IPS-11a (cell line): ENCODE measurements around the gene FOXP1.

Experiments used
- H3K4me3 ChIP-seq: one replicate; pipeline ENCODE4 v1.5.1; 2013; ENCODE audit warnings: low read depth, low read length, control low read depth

FOXP1 gene

DNA sequence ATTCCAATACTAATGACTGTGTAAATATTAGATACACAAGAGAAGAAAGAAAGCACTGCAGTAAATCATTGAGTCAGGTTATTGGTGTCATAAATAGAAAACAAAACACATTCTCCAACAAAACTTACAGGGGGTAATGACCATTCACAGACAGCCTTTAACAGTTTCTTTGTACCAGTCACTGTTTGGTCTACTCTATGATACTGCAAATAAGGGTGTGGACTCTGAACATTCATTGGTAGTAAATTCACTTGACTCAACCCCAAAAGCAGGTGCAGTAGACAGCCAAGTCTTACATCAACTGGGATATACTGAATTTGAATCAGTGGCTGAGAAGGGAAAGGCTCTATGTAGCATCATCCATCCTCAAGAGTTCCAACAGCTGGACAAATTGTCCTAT is 463.5 kb downstream of the FOXP1 start:
- no peak overlapping the region for H3K4me3 ChIP-seq

DNA sequence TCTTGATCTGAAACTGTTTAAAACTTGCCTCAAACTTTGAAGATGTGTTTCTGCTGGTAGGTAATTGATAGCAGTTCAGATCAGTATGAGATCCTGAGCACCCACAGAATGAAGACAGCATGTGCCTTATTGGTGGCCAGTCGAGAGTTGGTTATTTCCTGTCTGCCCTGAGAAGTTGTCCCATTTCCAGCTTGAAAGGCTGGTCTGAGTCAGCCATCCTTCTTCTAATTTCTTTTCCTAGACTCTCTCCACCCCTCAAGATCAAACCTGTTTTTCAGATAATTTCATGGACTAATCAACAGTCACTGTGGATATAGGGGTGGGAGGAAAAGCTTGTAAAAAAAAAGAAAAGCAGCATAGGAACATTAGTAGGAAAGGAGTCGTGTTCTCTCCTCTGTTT is 464.4 kb downstream of the FOXP1 start:
- H3K4me3 ChIP-seq, result no peak overlapping the region

DNA sequence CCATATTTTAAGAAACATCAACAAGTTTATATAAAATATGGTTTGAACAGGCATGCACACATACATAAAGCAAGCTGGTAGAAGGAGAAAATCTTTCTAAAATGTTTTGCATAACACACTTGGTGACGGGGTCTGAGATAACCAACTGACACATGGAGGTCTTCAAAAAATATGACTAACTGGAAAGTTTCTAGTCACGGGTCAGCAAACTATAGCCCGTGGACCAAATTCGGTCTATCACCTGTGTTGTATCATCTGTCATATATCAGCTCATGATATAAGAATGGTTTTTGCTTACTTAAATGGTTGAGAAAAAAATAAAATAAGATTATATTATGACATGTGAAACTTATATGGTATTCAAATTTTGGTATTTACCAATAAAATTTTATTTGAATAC is 465.1 kb downstream of the FOXP1 start:
- H3K4me3 ChIP-seq, result no peak overlapping the region

DNA sequence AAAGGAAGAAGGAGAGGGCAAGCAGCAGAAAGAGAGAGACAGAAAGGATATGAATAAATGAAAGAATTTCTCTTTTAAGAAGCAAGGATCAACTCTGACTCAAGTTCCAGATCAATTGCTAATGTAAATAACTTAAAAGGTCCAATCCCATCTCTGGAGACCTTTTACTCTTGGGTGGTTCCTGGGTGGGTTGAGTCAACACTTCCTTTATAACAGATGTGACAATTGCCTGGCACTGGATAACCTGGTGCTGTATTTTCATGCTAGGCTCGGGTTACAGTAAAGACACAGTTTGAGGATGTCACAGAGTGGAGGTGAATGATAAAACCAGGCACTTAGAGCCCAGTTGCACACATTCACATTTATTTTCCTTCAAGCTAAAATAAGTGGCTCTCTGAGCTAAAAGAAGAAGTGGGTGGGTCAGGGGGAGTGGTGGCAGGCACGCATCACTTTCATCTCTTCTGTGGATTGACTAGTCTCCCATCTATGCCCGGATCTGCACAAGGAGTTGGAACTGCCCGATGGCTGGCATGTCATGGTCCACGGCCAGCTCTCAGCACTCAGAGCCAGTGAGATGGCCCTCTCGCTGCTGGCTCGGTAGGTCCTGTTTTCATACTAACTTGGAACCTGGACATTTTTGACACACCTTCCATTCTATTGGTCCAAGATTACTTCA is 465.8 kb downstream of the FOXP1 start:
- no peak overlapping the region for H3K4me3 ChIP-seq

DNA sequence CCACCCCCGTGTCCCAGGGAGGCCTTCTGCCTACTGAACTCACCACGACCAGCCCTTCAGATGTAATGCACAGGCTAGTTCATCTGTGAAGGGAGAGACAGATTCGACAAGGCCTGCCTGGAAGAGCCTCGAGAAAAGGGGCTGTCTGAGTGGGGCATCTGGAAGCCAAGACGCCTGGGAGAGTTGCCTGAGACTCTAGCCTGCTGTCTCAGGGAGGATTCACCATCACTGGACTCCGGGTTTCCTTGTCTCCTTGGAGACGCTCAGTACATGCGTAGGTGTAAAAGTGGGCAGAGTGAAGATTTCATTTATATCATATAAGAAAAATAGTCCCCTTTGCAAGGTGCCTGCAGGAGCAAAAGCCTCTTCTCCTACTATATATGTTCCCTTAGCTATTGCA is 468.9 kb downstream of the FOXP1 start:
- H3K4me3 ChIP-seq, result no peak overlapping the region

DNA sequence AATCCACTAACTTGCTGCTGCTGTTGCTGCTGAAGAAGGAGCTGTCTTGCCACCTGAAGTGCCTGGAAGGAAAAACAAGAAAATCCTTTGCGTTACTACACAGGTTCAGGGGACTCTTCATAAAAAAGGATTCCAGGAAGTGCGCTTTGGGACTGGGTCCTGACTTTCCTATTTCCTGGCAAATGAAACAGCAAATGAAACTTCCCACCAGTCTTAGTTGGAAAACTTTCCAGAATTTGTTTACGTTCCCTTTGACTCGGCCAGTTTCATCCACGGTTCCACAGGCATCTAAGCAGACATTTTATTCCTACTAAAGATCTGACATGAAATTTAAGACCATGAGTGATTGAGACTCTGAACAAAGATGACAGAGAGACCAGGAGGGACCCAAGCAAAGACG is 471.0 kb downstream of the FOXP1 start:
- H3K4me3 ChIP-seq, result no peak overlapping the region

DNA sequence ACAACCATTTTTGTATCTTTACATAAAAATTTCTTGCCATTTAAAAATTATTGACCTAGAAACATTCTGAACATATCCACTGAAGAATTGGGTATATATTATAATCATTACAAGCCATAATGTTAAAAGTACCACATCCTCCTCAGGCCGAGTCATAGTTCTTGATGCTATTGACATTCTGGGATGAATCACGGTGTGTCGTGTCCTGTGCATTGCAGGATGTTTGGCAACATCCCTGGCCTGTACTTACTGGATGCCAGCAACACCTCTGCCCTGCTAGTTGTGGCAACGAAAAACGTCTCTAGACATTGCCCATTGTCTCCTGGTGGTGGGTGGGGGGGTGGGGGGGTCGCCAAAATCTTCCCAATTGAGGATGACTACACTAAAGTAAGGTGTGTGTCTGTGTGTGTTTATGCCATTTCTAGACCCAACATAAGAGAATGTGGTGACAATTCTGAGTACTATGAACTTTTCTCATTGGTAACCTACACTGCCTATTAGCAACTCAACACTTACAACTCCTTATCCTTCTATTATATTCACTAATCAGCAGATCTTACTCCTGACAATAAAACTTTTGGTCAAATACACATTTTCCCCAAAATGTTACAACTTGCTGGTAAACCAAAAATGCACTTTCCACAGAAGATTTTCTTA is 471.6 kb downstream of the FOXP1 start:
- no peak overlapping the region for H3K4me3 ChIP-seq

DNA sequence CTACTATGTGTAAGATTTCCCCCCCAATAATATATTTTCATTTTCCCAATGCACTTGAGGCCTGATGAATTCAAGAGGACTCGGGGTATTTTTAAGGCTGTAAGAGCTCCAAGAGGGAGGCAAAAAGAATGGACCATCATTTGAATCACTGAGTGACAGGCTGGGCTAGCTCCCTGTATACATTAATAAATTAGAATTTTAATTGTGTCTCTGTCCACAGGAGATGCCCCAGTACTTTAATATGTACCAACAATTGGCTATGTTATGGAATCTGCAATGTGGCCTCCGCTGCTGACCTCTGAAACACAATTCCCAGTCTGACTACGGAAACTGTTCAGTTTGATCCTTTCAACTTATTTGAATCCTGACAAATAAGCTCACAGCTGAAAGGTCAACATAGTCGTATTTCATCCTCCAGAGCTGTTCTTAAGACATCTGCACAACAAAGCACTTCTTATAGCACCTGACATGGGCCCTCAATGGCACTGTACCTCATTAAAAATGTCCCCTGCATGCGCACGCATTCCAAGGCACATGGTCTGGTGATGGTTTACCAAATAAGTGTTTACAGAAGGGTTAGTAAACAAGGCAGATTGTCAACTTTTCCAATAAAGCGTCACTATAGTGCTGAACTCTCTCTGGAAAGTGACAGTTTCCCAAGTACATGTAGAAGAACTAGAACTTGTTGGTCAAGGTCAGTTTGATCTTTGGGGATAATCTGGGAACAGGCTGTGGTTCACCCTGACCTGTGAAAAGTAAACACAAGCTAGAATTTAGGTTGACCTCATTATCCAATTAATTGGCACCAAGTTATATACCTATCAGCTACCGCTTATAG is 472.9 kb downstream of the FOXP1 start:
- H3K4me3 ChIP-seq, result no peak overlapping the region

DNA sequence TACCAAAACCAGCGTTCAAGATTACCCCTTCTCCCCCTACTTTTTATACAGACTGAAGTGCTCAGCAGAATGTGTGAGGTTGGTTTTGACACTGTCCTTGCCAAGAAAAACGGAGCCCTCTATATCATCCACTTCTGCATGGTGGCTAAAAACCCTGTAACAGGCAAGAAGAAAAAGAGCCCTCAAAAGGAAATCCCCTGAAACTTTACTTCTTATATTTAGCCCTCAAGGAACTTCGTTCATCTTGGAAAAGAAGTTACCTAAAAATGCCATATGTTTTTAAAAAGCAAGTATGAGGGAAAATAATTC is 473.6 kb downstream of the FOXP1 start:
- no peak overlapping the region for H3K4me3 ChIP-seq

DNA sequence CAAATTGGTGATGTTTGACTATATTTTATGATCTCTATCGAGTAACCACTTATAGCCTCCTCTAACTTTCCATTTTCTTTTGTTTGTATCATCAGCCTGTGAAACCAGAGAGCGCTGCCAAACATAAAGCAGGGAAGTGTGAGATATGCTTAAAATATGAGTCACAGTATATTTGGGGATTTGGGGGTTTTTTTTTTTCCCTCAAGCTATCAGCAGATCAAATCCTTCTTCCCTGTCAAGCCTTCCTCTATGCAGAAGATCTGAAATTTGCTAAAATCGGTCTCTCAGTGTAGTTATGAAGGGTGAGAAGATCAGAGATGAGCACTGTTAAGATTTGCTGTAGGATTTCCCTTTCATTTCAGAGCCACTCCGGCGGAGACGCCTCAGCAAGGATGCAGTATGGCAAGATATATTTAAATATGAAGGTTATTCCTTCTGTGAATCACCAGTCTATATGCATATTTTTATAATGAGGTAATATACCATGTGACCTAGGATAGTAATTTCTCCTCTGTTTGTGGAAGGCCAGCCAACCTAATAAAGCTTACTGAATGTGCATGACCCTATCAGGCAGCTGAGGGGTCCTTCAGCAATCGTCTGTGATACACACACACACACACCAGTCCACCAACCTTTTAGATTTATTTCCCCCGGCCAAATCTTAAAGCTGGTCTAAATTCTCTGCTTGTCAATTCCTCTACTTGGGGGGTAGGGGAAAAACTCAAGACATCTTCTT is 474.1 kb downstream of the FOXP1 start:
- no peak overlapping the region for H3K4me3 ChIP-seq

DNA sequence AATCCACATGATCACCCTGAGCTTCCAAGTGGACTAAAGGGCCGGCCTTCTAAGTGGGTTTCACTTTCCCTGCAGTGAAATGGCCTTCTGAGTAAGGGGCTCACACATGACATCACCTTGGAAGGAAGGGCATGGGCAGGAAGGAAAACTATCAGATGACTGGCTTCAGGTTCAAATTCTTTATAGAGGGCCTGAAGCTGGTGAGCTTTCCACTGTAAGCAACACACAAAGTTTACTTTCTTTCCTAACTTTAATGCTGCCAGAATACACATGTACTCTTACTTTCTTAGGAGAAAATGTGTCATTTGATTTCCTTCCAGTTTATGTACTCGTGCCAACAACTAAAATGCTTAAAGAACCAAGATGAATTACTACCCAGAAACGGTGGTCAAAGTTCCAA is 475.6 kb downstream of the FOXP1 start:
- no peak overlapping the region for H3K4me3 ChIP-seq

DNA sequence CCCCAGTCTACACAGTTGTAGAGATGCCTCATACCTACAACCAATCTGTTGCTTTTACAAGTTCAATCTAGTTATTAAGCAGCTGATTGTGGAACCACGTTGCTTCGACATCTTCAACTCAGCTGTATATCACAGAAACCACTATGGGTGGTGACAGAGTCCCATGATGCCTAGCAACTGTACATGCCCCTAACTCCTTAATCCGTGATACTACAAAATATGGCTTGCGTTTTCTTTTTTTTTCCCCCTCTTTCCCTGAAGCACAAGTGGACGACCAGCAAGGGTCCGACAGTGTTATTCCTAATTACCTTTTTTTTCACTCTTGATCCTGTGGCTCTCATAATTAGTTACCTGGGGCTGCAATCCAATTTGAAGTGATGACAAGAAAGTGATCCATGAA is 478.6 kb downstream of the FOXP1 start:
- H3K4me3 ChIP-seq, result no peak overlapping the region

DNA sequence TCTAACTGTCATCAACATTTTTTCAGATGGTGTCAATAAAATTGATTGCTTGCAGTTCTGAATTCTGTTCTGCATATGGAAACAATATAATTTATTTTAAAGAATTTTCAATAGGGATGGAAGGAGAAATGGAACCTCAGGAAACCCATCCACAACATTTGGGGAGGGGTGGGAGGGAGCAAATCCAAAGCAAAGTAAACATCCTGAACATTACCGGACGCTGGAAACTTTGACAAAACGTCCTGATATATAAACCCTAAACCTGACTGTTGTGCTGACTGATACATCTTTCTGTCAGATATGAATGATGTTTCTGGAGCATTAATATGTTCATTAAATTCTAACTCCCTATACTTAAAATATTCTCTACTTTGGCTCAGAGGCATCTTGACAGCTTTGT is 479.0 kb downstream of the FOXP1 start:
- no peak overlapping the region for H3K4me3 ChIP-seq

DNA sequence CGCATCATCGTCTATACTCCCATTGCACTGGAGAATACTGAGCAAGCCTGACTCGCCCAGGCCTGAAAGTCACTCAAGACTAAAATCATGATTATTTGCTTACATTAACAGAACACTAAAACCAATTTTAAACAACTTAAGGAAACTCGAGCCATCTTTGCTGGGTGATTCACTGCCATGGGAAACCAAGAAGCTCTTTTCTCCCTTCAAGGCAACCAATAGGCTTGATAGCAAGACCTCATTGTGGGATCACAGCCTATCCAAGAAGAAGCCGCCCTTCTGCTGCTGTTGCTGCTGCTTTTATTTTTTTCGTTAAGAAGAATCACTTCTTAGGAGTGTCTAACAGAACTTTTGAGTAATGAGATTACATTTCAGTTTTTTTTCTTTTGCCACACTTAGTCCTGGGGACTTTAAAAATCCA is 479.4 kb downstream of the FOXP1 start:
- no peak overlapping the region for H3K4me3 ChIP-seq

DNA sequence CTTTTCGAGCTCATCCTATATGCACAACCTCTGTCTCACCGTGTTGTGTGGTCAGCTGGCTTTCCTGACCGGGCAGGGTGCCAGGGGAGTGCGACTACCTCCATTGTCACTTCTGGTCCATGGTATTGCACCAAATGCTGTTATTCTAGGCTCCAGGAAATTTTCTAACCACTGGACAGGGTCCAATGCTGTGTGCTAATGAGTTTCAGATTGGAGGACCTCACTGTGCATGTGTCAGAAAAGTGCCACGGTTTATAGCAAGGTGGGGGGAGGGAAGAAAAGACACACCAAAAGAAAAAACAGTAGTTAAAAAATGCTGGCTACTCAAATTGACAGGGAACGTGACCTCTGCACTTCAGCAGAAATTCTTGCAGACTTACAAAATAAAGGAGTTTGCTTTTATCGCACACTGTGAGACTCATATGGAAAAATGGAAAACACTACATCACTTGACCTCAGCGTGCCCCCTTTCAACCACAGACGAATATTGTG is 480.1 kb downstream of the FOXP1 start:
- no peak overlapping the region for H3K4me3 ChIP-seq

DNA sequence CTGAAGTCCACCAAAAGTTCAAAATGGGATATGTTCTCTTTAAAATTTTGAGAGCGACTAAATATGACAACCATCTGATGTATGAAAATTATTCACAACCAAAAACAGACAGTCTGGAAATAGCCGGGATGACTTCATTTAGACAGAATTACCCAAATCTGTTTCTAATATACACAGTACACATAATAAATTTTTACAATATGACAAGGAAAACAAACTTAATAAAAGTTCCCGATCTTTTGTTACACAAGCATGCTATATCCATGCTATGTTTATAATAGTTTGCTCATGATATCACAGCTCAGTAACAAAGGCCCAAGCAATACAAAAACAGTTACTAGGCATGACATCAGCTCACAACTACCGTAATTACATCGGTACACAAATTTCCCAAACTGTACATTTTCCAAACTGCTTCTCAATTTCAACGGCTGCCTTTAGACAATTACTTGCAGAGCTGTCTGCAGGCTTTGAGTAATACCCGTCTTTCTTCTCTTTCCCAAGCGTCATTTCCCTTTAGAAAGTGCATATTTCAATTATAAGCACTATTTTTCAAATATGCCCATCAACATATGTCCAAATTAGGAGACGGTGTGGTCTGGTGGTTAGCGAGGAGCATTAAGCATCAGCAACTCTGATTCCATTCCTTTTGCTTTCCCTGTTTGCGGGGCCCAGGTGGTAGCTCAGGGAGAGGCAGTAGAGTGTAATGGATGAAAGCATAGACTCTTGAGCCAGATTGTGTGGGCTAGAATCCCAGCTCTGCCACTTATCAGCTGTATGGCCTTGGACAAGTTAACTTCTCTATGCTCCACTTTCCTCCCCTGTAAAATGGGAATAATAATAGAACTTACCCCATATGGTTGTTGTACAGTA is 481.2 kb downstream of the FOXP1 start:
- no peak overlapping the region for H3K4me3 ChIP-seq

DNA sequence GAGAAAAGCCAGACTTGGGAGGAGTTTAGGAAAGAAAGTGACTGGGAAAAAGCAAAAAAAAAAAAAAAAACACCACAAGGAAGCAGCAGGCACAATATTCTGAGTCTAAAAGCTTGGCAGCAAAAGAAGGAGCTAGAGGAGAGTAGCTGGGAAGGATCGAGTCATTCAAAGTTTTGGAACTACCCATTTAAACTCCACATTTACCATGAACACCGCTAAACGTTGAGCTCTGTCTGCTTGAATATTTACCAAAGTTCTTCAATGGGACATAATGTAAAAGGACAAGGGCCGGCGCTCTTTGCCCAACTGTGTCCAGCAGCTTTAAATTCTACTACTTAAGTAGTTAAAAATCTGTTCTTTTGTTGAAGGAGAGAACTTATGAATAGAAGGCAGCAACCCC is 481.9 kb downstream of the FOXP1 start:
- H3K4me3 ChIP-seq, result no peak overlapping the region

DNA sequence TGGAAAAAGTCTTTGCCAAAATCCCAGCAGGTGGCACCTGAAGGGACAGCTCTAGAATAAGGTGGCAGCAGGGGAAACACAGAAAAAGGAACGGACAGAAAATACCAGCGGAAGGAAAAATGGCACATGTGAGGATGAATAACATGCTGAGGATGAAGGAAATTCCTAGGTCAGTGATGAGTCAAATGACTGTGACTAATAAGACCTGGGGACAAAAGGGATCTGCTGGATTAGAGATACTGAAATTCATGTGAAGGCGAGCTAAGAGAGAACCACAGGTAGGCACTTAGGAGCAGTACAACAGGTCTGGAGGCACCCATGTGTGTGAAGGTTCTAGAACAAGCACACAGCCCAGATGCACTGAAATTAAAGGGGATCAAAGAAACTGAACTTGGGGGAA is 482.5 kb downstream of the FOXP1 start:
- no peak overlapping the region for H3K4me3 ChIP-seq

DNA sequence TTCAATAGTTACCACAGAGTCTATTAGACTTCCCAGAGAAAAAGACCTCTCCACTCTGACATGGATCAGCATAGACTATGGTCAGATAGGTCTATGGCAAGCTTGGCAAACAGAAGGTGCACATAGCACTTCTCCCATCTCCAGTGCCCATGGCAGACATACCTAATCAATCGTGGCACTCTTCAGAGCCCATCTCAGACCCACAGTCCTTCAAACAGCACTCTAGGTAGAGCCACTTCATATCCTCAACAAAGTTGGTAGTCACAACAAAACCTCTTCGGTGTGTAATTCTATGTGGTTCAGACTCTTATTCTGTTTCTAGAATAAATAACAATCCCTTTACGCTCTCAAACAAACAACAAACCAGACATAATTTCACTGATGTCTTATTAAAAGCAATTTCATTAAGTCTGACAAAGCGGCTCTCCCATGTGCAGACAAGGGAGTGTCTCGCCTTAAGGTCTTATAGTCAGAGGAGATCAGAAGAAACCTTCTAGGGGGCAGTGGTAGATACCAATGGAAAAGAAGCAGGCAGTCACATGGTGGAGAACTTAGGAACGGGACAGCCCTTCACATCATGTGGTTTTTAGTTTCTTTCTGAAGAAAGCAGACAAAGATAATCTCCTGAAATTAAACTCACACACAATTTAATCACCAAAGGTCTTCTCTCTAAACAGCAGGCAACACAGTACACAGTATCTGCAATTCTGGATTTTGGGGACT is 483.4 kb downstream of the FOXP1 start:
- no peak overlapping the region for H3K4me3 ChIP-seq

DNA sequence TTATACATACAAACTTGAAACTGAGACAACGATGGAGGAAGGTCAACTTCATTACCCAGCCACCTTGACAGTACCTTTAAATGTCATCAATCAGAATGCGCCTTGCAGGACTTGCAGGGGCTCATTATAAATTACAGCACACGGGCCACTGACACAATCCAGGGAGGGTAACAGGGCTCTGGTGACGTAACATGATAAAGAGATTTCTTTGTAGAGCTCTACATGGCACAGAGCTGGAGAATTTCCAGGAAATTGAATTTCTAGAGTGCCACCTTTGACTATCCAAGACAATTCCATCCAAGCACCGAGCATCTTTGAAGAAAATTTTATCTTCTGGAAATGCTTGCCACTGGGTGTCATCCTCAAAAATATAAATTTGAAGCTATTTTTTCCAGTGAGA is 486.0 kb downstream of the FOXP1 start:
- no peak overlapping the region for H3K4me3 ChIP-seq
